Measurements from ENCODE around the gene LHFPL3. TPM values are rescaled to one million over a fixed set of nuclear protein-coding genes. Genes with fewer than 3 reads are reported as not detected.
"Not testable (repeated sequence)": the region's sequence is repeated elsewhere in the genome, so short reads cannot be mapped to it uniquely, and the experiment has no call there.

Gene LHFPL3
- total RNA-seq, 1 donor, result not detected

DNA sequence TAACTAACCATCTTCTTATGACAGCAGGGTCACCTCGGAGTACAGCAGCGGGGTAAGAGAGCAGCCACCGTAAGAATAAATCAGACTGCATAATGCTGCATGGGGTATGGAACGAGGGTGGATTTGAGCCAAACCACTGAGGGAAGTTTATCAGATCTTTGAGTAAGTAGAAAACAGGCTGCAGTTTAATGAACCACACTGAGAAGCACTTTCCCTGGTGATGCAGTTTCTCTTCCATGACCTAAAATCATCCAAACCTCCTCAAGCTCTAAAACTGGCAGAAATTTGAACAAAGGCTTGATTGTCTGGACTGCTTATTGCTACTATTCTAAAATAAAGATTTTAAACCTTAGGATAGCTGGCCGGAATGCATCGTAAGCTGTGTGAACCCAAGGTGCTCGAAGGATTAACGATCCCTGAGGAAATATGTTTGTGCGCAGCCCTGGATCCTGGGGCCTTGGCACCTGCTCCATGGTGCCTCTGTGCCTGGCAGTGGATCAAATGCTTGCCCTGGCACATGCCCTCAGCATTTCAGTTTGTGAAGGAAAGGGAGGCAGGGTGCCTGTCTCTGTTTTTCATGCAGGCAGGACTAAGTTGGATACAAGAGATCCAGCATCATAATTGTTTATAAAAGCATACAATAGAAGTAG lies 322.7 kb downstream of the LHFPL3 start:
- Histone ChIP-seq H3K9me3 (ENCODE audit: low read depth, low read length) (no peaks in the 10 kb centered on the region), H3K27me3 (ENCODE audit: insufficient read depth, low read length) (no peaks in the 10 kb centered on the region), H3K4me3 (ENCODE audit: low read length) (no peak overlapping the region), H3K4me1 (ENCODE audit: insufficient read depth, low read length) (no peaks in the 10 kb centered on the region)

DNA sequence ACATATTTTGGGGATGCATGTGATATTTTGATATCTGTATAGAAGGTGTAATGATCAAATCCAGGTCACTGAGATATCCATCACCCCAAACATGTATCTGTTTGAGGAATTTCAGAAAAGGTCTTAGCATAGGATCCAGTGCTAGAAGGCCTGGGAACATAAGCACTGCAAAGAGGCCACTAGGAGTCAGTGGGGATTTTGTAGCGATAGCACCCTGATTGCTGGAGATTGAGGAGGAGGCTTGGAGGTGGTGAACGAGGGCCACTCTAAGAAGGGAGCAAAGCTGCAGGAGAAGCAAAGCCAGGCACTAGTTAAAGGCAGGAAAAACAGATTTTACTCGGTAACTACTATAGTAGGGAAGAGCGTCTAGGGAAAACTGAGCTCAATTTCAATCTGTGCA lies 324.0 kb downstream of the LHFPL3 start:
- Histone ChIP-seq H3K4me1 (ENCODE audit: insufficient read depth, low read length) (no peaks in the 10 kb centered on the region), H3K9me3 (ENCODE audit: low read depth, low read length) (no peaks in the 10 kb centered on the region), H3K27me3 (ENCODE audit: insufficient read depth, low read length) (no peaks in the 10 kb centered on the region), H3K4me3 (ENCODE audit: low read length) (no peak overlapping the region)

- no peaks in the 10 kb centered on the region for H3K27me3 ChIP-seq (ENCODE audit: insufficient read depth, low read length)
- no peaks in the 10 kb centered on the region for H3K9me3 ChIP-seq (ENCODE audit: low read depth, low read length)
- H3K4me3 ChIP-seq (ENCODE audit: low read length), result no peak overlapping the region
- H3K4me1 ChIP-seq (ENCODE audit: insufficient read depth, low read length), result no peaks in the 10 kb centered on the region
These were observed 324.5 kb downstream of the LHFPL3 start for GRCh38 chr7:104652865-104653264.

DNA sequence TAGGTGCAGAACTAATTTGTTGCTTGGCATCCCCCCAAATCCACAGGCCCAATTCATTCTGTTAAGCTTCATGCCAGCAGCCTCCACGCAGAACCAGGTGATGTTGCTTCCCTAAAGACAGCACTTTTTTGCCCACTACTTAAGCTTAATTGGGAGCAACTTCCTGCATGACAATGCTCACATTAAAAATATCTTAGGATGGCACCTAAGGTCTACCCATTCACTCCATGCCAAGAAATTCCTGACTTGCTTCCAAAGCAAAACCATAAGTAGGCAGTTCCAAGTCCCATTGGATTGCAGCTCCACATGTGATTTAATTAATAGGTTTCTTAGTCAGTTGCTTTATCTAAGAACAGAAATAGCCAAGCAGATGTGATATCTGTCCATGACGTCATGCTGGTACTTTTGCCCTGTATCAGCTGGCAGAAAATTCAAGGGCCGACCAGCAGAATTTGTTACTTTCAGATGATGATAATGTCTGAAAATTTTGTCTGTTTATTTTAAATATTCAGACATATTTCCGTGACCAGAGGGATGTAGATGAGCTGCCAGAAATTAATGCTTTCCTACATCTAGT lies 325.5 kb downstream of the LHFPL3 start:
- Histone ChIP-seq H3K27me3 (ENCODE audit: insufficient read depth, low read length) (no peaks in the 10 kb centered on the region), H3K4me3 (ENCODE audit: low read length) (no peak overlapping the region), H3K4me1 (ENCODE audit: insufficient read depth, low read length) (no peaks in the 10 kb centered on the region)

DNA sequence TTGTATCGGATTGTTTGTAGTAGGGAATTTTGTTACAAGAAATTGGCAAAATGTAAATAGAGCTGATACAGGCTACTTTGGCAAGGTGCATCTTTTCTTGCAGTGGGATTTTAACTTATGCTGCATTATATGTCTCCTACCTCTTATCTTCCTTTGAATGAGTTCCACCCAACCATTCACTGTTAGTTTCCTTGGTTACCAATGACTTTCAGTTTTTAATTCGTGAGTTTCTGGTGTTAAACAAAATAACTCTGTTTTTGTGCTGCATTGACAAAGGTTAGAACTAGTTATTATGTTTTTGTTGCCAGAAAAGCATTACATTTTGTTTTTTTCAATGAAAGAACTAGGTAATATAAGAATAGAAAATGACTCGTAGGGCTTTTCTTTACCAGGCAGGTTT lies 327.2 kb downstream of the LHFPL3 start:
- H3K4me1 ChIP-seq (ENCODE audit: insufficient read depth, low read length), result no peaks in the 10 kb centered on the region
- no peaks in the 10 kb centered on the region for H3K27me3 ChIP-seq (ENCODE audit: insufficient read depth, low read length)
- no peaks in the 10 kb centered on the region for H3K9me3 ChIP-seq (ENCODE audit: low read depth, low read length)
- H3K4me3 ChIP-seq (ENCODE audit: low read length), result no peak overlapping the region

More for the DNA sequence above, 325.5 kb downstream of the LHFPL3 start:
- no peaks in the 10 kb centered on the region for H3K9me3 ChIP-seq (ENCODE audit: low read depth, low read length)

DNA sequence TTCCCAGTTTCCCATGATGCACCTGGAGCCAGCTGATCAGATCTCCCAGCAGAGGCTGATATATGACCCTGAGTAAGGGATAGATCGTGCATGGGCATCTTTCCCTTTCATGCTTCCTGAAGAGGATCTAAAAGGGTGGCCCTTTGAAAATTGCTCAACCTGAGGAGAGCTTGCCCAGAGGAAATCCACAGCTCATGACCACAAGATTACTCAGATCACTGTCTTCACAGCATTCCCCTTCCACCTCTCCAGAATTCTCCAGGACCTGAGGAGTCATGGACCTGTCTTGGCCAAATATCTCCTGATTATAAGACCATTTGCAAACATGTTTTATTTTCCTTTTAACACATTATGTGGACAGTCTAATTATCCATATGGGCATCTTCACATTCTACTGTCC lies 328.1 kb downstream of the LHFPL3 start:
- H3K4me1 ChIP-seq (ENCODE audit: insufficient read depth, low read length), result no peaks in the 10 kb centered on the region
- no peaks in the 10 kb centered on the region for H3K9me3 ChIP-seq (ENCODE audit: low read depth, low read length)
- no peaks in the 10 kb centered on the region for H3K27me3 ChIP-seq (ENCODE audit: insufficient read depth, low read length)
- H3K4me3 ChIP-seq (ENCODE audit: low read length), result no peak overlapping the region

- no peaks in the 10 kb centered on the region for H3K27me3 ChIP-seq (ENCODE audit: insufficient read depth, low read length)
- no peak overlapping the region for H3K4me3 ChIP-seq (ENCODE audit: low read length)
- H3K4me1 ChIP-seq (ENCODE audit: insufficient read depth, low read length), result no peaks in the 10 kb centered on the region
- no peaks in the 10 kb centered on the region for H3K9me3 ChIP-seq (ENCODE audit: low read depth, low read length)
These were observed 328.7 kb downstream of the LHFPL3 start for GRCh38 chr7:104657134-104657533.

- Histone ChIP-seq H3K4me1 (ENCODE audit: insufficient read depth, low read length) (no peaks in the 10 kb centered on the region), H3K4me3 (ENCODE audit: low read length) (no peak overlapping the region), H3K9me3 (ENCODE audit: low read depth, low read length) (no peaks in the 10 kb centered on the region), H3K27me3 (ENCODE audit: insufficient read depth, low read length) (no peaks in the 10 kb centered on the region)
These were observed 333.2 kb downstream of the LHFPL3 start for GRCh38 chr7:104661575-104661974.

GRCh38 chr7:104664648-104665047 lies 336.2 kb downstream of the LHFPL3 start:
- no peak overlapping the region for H3K4me3 ChIP-seq (ENCODE audit: low read length)
- H3K4me1 ChIP-seq (ENCODE audit: insufficient read depth, low read length), result no peaks in the 10 kb centered on the region
- no peaks in the 10 kb centered on the region for H3K27me3 ChIP-seq (ENCODE audit: insufficient read depth, low read length)
- no peaks in the 10 kb centered on the region for H3K9me3 ChIP-seq (ENCODE audit: low read depth, low read length)

DNA sequence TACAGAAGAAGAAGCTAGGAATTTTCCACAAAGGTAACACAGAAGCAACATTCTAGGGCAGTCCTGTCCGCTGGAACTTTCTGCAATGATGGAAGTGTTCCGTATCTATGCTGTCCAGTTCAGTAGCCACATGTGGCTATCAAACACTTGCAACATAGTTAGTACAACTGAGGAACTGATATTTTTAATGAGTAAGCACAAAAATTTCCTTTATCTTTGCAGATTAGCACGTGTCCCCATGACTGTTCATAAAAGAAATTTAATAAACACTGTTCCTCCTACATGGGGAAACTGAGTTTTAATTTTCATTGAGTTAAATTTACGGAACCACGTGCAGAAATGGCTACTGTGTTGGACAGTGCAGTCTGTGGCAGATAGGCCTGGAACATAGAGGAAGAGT lies 349.2 kb downstream of the LHFPL3 start:
- Histone ChIP-seq H3K4me3 (ENCODE audit: low read length) (no peak overlapping the region), H3K4me1 (ENCODE audit: insufficient read depth, low read length) (no peaks in the 10 kb centered on the region), H3K9me3 (ENCODE audit: low read depth, low read length) (no peaks in the 10 kb centered on the region), H3K27me3 (ENCODE audit: insufficient read depth, low read length) (no peaks in the 10 kb centered on the region)

DNA sequence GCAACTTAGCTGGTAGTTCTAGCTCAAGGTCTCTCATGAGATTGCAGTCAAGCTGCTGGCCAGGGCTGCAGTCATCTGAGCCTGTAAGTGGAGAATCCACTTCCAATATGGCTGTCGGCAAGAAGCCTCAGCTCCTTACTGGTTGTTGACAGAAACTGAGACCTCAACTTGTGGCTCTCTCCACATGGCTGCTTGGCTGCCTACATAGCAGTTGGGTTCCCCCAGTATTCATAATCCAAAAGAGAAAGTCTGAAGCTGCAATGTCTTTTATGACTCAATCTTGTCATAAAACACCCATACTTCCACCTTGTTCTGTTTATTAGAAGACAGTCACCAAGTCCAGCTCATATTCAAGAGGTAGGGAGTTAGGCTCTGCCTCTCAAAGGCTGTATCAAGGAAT lies 350.7 kb downstream of the LHFPL3 start:
- Histone ChIP-seq H3K4me3 (ENCODE audit: low read length) (no peak overlapping the region), H3K27me3 (ENCODE audit: insufficient read depth, low read length) (no peaks in the 10 kb centered on the region), H3K4me1 (ENCODE audit: insufficient read depth, low read length) (no peaks in the 10 kb centered on the region), H3K9me3 (ENCODE audit: low read depth, low read length) (no peaks in the 10 kb centered on the region)

GRCh38 chr7:104686286-104686685 lies 357.9 kb downstream of the LHFPL3 start:
- Histone ChIP-seq H3K4me3 (ENCODE audit: low read length) (no peak overlapping the region), H3K4me1 (ENCODE audit: insufficient read depth, low read length) (no peaks in the 10 kb centered on the region), H3K9me3 (ENCODE audit: low read depth, low read length) (no peaks in the 10 kb centered on the region), H3K27me3 (ENCODE audit: insufficient read depth, low read length) (no peaks in the 10 kb centered on the region)

DNA sequence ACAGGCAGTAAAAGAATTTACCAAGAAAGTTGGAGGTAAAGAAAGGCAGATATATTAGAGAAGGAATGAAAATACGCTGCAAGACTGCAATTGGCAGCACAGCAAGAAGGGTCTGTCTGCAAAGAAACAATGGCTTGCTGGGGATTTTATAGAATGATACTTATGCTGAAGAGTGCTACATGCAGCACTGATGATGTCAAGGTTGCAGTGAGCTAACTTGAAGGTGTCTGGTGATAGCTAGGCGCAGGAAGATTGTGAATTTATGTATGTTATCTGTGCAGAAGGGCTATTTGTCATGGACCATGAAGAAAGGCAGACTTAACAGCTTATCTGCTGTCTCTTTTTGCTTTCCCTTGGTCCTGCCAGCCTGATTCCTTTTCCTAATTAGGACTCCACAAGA lies 366.3 kb downstream of the LHFPL3 start:
- Histone ChIP-seq H3K4me3 (ENCODE audit: low read length) (no peak overlapping the region), H3K9me3 (ENCODE audit: low read depth, low read length) (no peaks in the 10 kb centered on the region), H3K4me1 (ENCODE audit: insufficient read depth, low read length) (no peaks in the 10 kb centered on the region), H3K27me3 (ENCODE audit: insufficient read depth, low read length) (no peaks in the 10 kb centered on the region)

GRCh38 chr7:104695563-104695962 lies 367.2 kb downstream of the LHFPL3 start:
- no peaks in the 10 kb centered on the region for H3K27me3 ChIP-seq (ENCODE audit: insufficient read depth, low read length)
- H3K9me3 ChIP-seq (ENCODE audit: low read depth, low read length), result no peaks in the 10 kb centered on the region
- H3K4me1 ChIP-seq (ENCODE audit: insufficient read depth, low read length), result no peaks in the 10 kb centered on the region
- H3K4me3 ChIP-seq (ENCODE audit: low read length), result no peak overlapping the region

GRCh38 chr7:104700336-104700735 lies 371.9 kb downstream of the LHFPL3 start:
- H3K9me3 ChIP-seq (ENCODE audit: low read depth, low read length), result no peaks in the 10 kb centered on the region
- no peak overlapping the region for H3K4me3 ChIP-seq (ENCODE audit: low read length)
- no peaks in the 10 kb centered on the region for H3K4me1 ChIP-seq (ENCODE audit: insufficient read depth, low read length)

GRCh38 chr7:104721027-104721426 lies 392.6 kb downstream of the LHFPL3 start:
- not testable (repeated sequence) for H3K4me1 ChIP-seq (ENCODE audit: insufficient read depth, low read length); H3K9me3 ChIP-seq (ENCODE audit: low read depth, low read length); H3K27me3 ChIP-seq (ENCODE audit: insufficient read depth, low read length); H3K4me3 ChIP-seq (ENCODE audit: low read length)

More at GRCh38 chr7:104700336-104700735, 371.9 kb downstream of the LHFPL3 start:
- H3K27me3 ChIP-seq (ENCODE audit: insufficient read depth, low read length), result no peaks in the 10 kb centered on the region

All from mononuclear cell (primary cell).